GM12874 (cell line): ENCODE data around the gene ATP5PF.

ENCODE experiments used
- TF ChIP-seq, protein P1 (sequence below): IDR thresholded peaks from 2 replicates; pipeline ENCODE4 v1.5.1; 2011; ENCODE audit warnings: low read depth, mild to moderate bottlenecking, control low read depth, low read length, moderate library complexity; ENCODE audit not compliant: insufficient read depth

ATP5PF gene

DNA sequence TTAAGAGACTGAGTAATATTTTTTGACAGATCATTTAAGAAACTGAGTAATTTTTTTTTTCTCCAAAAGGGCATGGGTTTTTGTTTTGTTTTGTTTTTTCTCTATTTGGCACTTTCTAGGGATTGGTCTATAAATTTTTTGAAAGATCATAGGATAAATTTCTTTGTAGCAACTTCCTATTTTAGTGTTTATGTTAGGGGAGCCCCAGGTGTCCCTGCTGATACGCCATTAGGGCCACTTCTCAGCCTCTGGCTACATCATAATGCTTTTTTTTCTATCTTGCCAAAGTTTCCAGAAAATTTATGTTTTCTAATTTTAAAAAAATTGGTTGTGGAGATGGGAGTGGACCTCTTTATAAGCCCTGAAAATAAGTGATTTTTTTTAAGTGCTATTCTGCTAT, 2.7 kb upstream of the ATP5PF start:
- TF ChIP-seq, protein P1, sequence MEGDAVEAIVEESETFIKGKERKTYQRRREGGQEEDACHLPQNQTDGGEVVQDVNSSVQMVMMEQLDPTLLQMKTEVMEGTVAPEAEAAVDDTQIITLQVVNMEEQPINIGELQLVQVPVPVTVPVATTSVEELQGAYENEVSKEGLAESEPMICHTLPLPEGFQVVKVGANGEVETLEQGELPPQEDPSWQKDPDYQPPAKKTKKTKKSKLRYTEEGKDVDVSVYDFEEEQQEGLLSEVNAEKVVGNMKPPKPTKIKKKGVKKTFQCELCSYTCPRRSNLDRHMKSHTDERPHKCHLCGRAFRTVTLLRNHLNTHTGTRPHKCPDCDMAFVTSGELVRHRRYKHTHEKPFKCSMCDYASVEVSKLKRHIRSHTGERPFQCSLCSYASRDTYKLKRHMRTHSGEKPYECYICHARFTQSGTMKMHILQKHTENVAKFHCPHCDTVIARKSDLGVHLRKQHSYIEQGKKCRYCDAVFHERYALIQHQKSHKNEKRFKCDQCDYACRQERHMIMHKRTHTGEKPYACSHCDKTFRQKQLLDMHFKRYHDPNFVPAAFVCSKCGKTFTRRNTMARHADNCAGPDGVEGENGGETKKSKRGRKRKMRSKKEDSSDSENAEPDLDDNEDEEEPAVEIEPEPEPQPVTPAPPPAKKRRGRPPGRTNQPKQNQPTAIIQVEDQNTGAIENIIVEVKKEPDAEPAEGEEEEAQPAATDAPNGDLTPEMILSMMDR: no peak

DNA sequence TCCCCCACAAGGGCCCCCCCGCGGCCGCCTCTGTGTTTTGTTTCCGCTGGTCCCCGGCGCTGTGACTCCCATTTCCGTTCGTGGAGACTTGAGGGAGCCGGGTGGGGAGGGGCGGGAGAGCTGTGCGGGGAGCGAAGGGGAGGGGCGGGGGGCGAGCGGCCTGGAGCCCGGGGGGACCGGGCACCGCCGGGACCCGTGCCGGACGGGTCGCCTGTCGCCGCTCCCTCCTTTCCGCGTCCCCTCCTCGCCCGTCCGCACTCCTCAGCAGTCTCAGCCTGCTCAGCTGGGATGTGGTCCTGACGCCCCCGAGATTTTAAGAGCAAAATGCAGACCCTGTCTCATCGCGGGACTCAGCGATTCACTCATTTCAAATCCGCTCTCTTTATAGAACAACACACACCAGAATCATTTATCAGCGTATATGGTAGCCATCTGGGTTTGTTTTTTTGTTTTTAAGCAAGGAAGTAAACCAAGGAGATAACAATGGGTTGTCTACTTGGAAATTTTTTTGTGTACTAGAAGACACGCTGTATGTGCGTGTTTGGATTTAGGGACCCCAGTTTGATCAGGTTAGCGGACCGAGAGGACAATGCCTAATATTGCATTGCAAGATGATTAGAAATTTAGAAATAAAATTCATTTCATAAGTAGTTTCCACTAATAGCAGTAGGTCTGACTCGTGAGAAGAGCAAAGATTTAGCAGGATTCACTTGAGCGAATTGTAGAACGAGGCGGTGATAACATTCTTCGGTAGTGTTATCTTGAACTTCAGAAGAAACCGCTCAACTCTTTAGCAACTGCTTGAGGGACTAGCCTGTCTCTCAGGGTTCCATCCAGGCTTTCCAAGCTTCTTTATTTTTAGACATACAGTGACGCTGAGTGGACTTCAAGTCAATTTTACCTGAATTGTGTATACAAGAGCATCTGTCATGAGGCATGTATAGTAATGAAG, 1.2 kb upstream of the ATP5PF start:
- TF ChIP-seq, protein P1: no peak

DNA sequence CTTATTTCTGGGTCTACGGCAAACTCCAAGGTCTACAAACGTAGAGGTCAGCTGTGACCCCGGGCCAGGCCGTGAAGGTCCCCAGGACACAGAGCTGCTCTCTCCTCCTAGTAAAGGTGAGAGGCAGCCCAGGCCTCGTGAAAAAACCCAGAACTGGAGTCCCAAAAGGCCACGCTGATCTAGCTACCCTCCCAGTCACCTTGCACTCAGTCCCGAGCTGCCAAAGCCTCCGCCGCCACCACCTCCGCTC, 125 bp downstream of the ATP5PF start:
- TF ChIP-seq, protein P1: no peak

DNA sequence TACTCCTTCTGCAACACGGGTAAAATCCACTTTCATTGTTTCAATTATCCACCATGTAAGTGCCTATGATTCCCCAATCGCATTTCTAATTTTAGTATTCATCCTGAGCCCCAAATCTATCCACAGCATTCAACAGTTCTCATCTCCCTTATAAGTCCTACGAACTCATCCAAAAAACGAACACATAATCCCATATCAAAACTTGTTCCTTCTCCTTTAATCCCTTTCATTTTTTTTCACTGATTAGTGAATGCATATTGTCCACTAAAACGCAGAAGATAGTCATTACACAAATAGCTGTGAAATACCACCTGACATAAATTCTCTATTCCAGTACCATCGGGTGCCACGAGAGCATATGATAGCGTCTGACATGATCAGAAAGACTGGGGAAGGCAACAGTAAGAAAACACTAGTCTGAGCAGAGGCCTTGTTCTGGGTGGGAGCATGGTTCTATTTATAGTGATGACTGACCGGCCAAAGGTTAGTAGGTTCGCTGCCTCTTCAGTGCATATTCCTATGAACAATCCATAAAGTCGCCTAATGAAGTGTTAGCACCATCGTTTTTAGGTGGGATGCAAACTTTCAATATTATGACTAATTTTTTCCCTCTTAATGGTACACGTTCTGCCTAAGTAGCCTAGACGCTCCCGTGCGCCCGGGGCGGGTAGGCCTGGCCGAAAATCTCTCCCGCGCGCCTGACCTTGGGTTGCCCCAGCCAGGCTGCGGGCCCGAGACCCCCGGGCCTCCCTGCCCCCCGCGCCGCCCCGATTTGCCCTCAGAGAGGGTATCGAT, 648 bp downstream of the ATP5PF start:
- TF ChIP-seq, protein P1: no peak

DNA sequence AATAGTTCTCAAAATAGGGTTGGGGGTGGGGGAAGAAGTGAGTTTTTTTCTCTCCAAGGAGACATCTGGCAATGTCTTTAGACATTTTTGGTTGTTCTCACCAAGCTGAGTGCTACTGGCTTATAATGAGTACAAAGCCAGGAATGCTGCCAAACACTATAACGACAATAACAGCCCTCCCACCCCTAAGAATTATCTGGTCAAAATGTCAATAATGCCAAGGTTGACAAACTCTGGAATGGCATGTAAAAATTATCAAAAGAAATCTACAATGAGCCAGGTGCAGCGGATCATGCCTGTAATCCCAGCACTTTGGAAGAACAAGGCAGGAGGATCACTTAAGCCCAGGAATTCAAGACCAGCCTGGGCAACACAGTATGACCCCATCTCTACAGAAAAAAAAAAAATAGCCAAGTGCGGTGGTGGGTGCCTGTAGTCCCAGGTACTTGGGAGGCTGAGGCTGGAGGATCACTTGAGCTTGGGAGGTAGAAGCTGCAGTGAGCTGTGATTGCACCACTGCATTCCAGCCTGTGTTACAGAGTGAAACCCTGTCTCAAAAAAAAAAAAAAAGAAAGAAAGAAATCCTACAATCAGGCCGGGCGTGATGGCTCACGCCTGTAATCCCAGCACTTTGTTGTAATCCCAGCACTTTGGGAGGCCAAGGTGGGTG, 2.5 kb downstream of the ATP5PF start:
- TF ChIP-seq, protein P1: no peak

DNA sequence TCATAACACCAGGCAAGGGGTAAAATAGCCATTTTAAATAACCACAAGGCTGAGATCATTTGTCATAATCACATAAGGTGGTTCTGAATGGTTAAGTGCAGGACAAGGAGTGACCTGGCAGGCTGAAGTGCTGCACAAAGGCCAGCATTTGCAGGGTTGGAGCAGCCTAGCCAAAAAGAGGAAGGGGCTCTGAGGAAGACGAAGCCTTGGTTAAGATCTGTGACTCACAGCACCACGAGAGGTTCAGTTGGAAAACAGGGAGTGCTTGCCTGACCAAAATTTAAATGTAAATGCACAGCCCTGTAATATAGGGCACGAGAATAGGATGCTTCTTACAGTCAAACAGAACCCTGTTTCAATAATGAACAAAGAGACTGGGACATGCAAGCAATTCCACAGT, 12.1 kb downstream of the ATP5PF start:
- TF ChIP-seq, protein P1: no peak

DNA sequence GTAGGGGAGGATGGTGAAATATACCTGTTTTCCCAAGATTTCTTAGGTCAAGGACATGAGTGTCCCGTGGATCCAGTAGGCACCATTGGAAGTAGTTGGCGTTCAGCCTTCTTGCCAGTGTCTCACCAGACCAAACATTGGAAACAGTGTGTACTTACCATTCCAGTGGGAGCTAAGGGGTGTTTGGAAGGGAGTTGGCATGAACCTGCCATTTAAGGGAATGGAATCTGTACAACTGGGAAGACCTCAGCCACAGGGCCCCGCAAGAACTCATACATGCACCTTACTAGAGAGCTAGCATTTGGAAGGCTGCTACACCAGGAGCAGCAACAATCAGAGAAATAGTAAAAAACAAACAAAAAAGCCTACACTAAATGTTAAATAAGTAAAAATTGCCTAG, 12.7 kb downstream of the ATP5PF start:
- TF ChIP-seq, protein P1: no peak
